Stimulated activated CD4-positive, alpha-beta T cell treated with anti-CD3 and anti-CD28 coated beads, Interleukin-2, amount 100 ng/mL, for 48 hours (primary cell): Measurements from ENCODE around the gene OPN4.

Source experiments
- DNase-seq, 2 donors: peaks; one replicate each; pipeline ENCODE4 v3.0.0-alpha.2; 2020

OPN4 gene

GRCh38 chr10:86681047-86681446 lies 26.7 kb downstream of the OPN4 start:
- no peak for DNase-seq

DNA sequence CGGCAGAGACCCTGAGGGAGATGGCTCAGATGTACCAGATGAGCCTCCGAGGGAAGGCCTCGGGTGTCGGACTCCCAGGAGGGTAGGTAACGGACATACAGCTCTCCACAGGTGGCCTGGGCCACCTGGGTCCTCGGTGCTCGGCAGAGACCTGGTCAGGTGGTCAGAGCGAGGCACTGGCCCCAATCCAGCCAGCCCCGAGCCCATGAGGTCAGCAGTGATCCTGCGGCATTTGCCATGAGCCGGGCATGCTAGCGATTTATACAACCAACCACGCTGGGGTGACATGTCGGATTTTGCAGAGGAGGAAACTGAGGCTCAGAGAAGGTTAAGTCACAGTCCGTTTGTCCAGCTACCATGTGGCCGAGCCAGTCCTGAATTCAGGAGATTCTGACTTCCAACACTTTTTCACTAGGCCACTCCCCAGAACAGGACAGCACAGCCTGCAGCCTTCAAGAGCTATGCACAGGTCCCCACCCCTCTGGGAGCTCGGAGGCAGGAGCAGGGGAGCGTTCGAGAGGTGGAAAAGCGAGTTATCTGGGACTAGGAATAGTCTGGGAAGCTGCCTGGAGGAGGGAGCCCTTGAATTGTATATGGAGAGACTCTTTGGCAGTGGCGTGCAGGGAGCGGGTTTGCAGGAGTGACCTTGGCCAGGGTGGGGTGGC lies 27.5 kb downstream of the OPN4 start:
- no peak for DNase-seq

GRCh38 chr10:86682675-86683074 lies 28.3 kb downstream of the OPN4 start:
- DNase-seq, result no peak

GRCh38 chr10:86684331-86685097 lies 30.2 kb downstream of the OPN4 start:
- no peak for DNase-seq

DNA sequence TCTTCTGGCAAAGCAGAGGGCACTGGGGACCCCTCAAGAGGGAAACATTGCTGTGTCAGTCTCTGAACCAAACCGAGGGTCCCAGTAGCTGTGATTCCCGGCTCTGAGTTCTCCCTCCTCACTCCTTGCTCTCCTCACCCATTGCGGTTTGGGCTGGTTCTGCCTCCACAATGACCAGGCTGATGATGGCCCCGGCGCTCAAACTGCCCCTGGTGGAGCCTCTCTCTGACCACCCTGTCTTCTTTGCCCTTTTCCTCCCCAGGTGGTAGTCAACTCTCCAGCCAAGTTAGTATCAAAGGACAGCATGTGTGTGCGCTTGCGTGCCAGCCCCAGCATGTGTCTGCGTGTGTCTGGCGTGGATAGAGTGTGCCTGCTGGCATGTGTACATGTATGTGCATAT lies 31.1 kb downstream of the OPN4 start:
- no peak for DNase-seq

- DNase-seq, result no peak
Observed at GRCh38 chr10:86685893-86686632, 31.7 kb downstream of the OPN4 start.

- no peak for DNase-seq
Observed at GRCh38 chr10:86686972-86687371, 32.6 kb downstream of the OPN4 start.

DNA sequence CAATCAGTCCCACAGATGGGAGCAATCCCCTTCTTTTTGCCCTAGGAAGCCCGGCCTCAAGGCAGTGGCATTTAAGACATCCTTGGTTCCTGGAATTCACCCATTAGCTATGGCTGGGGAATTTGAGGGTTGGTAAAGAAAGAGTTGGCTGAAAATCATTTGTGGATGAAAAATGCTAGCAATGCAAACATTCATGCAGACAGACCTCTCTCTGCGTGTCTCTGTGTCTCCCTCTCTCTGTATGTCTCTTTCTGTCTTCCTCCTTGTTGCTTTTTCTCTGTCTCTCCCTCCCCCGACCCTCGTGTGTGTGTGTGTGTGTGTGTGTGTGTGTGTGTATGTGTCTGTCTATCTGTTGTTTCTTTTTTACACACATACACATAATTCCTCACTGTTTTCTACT lies 33.4 kb downstream of the OPN4 start:
- no peak for DNase-seq

- peak; percentile 41 to 44 for DNase-seq
Observed at GRCh38 chr10:86688398-86688921, 34.1 kb downstream of the OPN4 start.

- DNase-seq, result no peak
Observed at GRCh38 chr10:86689146-86689545, 34.8 kb downstream of the OPN4 start.

DNA sequence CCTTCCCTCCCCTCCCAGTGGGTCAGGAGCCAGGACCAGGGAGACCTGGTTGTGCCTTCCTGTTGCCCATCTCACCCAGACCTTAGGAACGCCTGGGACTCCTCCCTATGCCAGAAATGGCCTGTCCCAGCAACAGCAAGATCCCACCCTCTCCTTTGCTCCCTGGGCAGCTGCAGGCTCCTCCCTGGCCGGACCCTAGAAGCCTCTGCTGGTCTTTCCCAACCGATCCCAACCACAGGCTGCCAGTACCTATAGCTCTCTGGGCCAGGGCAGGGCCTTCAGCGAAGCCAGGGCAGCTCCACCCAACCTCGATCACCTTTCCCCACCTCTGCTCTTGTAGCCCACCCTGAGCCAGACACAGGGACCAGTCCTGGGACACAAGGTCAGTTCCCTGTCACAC lies 35.9 kb downstream of the OPN4 start:
- DNase-seq, result no peak

DNA sequence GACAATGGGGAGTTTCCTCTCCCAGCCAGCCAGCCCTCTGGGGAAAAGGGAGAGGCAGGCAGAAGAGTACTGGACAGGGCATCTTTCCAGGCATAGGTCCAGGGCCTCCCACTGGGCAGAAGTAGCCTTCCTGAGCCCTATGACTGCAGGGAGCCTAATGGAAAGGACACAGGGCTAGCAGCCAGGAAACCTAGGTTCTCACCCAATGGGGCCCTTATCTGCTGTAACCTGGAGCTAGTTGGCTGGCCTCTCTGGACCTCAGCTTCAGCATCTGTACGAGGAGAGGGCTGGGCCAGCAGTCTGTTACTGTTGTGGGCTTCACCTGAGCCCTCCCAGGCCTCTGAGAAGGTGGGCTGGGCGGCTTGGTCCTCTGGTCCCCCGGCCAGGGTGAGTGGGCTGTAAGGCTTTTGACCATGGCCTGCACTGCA lies 36.3 kb downstream of the OPN4 start:
- DNase-seq, result no peak

- DNase-seq, result no peak
Observed at GRCh38 chr10:86691333-86692022, 37.1 kb downstream of the OPN4 start.

GRCh38 chr10:86692023-86692514 lies 37.7 kb downstream of the OPN4 start:
- no peak for DNase-seq

GRCh38 chr10:86692664-86693063 lies 38.3 kb downstream of the OPN4 start:
- no peak for DNase-seq

GRCh38 chr10:86693275-86693674 lies 38.9 kb downstream of the OPN4 start:
- no peak for DNase-seq

GRCh38 chr10:86693721-86694369 lies 39.5 kb downstream of the OPN4 start:
- peak; percentile 23 to 30 for DNase-seq

DNA sequence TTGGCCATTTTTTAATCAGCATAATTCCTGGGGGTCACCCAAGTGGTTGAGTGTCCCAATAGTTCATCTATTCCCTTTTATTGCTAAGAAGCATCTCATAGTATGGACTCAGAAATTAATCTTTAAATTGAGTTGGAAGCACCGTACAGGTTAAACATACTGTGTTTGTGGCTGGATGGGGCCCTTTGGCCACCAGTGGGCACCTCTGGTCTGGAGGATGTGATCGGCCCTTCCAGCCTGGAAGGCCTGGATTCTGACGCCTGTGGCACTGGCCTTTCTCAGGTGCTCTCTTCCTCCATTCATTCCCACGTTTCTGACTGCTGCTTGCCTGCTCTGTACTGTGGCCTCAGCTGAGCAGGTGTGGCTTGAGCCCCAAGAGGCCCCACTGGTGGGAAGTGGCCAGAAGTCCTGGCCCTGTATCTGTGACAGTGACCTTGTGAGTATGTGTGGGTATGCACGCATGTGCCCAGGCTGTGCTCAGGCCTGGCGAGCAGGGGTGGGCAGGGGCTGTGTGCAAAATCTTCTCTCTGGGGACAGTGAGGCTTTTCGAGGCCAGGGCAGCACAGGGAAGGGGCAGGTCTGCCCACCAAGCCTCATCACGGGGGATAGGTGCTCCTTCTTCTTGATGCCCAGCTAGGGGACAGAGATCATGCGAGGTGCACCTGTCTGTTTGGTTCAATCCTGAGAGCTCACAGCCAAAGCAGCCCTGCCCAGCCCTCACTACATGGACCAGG lies 44.0 kb downstream of the OPN4 start:
- no peak for DNase-seq

- no peak for DNase-seq
Observed at GRCh38 chr10:86699125-86699524, 44.8 kb downstream of the OPN4 start.

GRCh38 chr10:86699541-86699940 lies 45.2 kb downstream of the OPN4 start:
- no peak for DNase-seq
